ENCODE data around the gene ABCD3.
"Not testable (repeated sequence)": the region's sequence is repeated elsewhere in the genome, so short reads cannot be mapped to it uniquely, and the experiment has no call there.

Gene ABCD3

DNA sequence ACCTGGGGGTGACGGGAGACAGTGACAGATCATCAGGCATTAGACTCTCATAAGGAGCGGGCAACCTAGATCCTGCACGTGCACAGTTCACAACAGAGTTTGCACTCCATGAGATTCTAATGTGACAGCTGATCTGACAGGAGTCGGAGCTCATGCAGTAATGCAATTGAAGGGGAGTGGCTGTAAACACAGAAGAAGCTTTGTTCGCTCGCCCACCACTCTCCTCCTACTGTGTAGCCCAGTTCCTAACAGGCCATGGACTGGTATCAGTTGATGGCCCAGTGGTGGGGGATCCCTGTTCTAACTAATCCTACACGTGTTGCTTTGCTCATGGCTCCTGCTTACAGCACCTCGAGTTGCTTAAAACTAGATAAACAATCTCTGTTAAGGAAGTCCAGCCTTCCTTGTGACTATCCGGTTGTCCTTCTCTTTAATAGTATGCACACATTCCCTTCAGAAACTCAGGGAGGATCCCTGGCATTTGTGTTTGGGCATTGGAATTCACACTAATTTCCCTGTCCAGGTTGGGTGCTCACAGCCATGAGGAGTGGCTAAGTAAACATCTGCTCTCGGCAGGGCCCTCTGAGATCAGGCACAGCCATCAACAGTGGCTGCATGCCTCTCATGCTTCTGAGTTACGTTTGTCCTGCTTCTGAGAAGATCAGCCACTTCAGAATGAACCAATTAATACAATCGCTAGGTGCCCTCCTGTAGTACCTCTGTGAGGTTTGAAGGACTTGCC lies 144.5 kb downstream of the ABCD3 start:
- H3K27ac ChIP-seq (ENCODE audit: extremely low read depth, low read depth, low read length), result no peak overlapping the region
- ChIA-PET POLR2A (interaction anchor here (1.2 kb wide), 1 partner anchor 12 kb away, joined by 3 read pairs; no protein-coding TSS in a partner anchor), CTCF (no interaction called here)
- no peak overlapping the region for H3K4me3 ChIP-seq (ENCODE audit: low read depth, low read length)
- no peaks in the 10 kb centered on the region for H3K4me1 ChIP-seq (ENCODE audit: control insufficient read depth, insufficient read depth, low read length)
- TF ChIP-seq ZFHX2 (tag by site-specific recombination; conservative IDR thresholded peaks at IDR 0.05) (peak; percentile 28; the same call in 1 of the 2 replicates), ZNF610 (tag by site-specific recombination; IDR thresholded peaks at IDR 0.05; ENCODE audit: borderline replicate concordance) (peak; percentile 59; the same call in 1 of the 2 replicates), EGR2 (tag by site-specific recombination; IDR thresholded peaks at IDR 0.05; ENCODE audit: low read depth) (peak; percentile 75), ZNF555 (tag by site-specific recombination; conservative IDR thresholded peaks at IDR 0.05) (no peak), ZNF791 (tag by site-specific recombination; IDR thresholded peaks at IDR 0.05) (no peak), ZBTB17 (tag by site-specific recombination; IDR thresholded peaks at IDR 0.05) (peak; percentile 55; the same call in 1 of the 2 replicates)
- TF ChIP-seq, protein P1, sequence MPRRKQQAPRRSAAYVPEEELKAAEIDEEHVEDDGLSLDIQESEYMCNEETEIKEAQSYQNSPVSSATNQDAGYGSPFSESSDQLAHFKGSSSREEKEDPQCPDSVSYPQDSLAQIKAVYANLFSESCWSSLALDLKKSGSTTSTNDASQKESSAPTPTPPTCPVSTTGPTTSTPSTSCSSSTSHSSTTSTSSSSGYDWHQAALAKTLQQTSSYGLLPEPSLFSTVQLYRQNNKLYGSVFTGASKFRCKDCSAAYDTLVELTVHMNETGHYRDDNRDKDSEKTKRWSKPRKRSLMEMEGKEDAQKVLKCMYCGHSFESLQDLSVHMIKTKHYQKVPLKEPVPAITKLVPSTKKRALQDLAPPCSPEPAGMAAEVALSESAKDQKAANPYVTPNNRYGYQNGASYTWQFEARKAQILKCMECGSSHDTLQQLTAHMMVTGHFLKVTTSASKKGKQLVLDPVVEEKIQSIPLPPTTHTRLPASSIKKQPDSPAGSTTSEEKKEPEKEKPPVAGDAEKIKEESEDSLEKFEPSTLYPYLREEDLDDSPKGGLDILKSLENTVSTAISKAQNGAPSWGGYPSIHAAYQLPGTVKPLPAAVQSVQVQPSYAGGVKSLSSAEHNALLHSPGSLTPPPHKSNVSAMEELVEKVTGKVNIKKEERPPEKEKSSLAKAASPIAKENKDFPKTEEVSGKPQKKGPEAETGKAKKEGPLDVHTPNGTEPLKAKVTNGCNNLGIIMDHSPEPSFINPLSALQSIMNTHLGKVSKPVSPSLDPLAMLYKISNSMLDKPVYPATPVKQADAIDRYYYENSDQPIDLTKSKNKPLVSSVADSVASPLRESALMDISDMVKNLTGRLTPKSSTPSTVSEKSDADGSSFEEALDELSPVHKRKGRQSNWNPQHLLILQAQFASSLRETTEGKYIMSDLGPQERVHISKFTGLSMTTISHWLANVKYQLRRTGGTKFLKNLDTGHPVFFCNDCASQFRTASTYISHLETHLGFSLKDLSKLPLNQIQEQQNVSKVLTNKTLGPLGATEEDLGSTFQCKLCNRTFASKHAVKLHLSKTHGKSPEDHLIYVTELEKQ (tag by site-specific recombination; IDR thresholded peaks at IDR 0.05; ENCODE audit: borderline replicate concordance), result no peak
- TF ChIP-seq, protein P2, sequence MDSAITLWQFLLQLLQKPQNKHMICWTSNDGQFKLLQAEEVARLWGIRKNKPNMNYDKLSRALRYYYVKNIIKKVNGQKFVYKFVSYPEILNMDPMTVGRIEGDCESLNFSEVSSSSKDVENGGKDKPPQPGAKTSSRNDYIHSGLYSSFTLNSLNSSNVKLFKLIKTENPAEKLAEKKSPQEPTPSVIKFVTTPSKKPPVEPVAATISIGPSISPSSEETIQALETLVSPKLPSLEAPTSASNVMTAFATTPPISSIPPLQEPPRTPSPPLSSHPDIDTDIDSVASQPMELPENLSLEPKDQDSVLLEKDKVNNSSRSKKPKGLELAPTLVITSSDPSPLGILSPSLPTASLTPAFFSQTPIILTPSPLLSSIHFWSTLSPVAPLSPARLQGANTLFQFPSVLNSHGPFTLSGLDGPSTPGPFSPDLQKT (IDR thresholded peaks at IDR 0.05; ENCODE audit: borderline replicate concordance, low read depth, low read length), result no peak
- no peaks in the 10 kb centered on the region for H3K9me3 ChIP-seq (ENCODE audit: control insufficient read depth, insufficient read depth, low read depth, low read length)
- no peaks in the 10 kb centered on the region for H3K36me3 ChIP-seq (ENCODE audit: control insufficient read depth in 2 of 2, insufficient read depth in 1 of 2, low read length in 2 of 2)

DNA sequence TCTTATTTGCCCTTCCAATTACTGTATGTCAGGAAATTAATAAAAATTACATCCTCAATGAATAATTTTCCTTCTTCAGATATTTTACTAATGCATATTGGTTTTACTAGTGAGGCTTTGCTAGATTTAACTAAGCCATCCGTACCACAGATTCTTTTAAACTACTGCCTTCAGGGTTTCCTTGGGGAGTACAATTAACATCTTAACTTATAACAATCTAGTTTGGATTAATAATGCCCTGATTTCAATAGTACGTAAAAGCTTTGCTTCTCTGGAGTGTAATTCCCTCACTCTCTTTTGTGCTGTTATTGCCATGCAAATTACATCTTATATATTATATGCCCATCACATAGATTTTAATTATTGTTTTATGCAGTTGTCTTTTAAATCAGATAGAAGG lies 147.7 kb downstream of the ABCD3 start:
- Histone ChIP-seq H3K4me1 (ENCODE audit: control insufficient read depth, insufficient read depth, low read length) (no peaks in the 10 kb centered on the region), H3K4me3 (ENCODE audit: low read depth, low read length) (no peak overlapping the region), H3K9me3 (ENCODE audit: control insufficient read depth, insufficient read depth, low read depth, low read length) (no peaks in the 10 kb centered on the region), H3K27ac (ENCODE audit: extremely low read depth, low read depth, low read length) (no peak overlapping the region), H3K36me3 (ENCODE audit: control insufficient read depth in 2 of 2, insufficient read depth in 1 of 2, low read length in 2 of 2) (no peaks in the 10 kb centered on the region)
- ChIA-PET POLR2A (no interaction called here), CTCF (no interaction called here)
- TF ChIP-seq ZFHX2 (tag by site-specific recombination; conservative IDR thresholded peaks at IDR 0.05) (no peak), ZSCAN16 (tag by site-specific recombination; IDR thresholded peaks at IDR 0.05) (no peak), YY2 (tag by site-specific recombination; IDR thresholded peaks at IDR 0.05) (no peak), GLIS1 (tag by site-specific recombination; IDR thresholded peaks at IDR 0.05) (no peak)
- TF ChIP-seq, protein P3, sequence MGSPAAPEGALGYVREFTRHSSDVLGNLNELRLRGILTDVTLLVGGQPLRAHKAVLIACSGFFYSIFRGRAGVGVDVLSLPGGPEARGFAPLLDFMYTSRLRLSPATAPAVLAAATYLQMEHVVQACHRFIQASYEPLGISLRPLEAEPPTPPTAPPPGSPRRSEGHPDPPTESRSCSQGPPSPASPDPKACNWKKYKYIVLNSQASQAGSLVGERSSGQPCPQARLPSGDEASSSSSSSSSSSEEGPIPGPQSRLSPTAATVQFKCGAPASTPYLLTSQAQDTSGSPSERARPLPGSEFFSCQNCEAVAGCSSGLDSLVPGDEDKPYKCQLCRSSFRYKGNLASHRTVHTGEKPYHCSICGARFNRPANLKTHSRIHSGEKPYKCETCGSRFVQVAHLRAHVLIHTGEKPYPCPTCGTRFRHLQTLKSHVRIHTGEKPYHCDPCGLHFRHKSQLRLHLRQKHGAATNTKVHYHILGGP (tag by site-specific recombination; IDR thresholded peaks at IDR 0.05), result no peak

DNA sequence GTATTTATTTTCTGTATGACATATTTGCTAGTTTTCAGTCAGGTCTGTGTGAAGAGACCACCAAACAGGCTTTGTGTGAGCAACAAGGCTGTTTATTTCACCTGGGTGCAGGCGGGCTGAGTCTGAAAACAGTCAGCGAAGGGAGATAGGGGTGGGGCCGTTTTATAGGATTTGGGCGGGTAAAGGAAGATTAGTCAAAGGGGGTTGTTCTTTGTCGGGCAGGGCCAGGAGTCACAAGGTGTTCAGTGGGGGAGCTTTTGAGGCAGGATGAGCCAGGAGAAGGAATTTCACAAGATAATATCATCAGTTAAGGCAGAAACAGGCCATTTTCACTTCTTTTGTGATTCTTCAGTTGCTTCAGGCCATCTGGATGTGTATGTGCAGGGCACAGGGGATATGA lies 148.2 kb downstream of the ABCD3 start:
- H3K9me3 ChIP-seq (ENCODE audit: control insufficient read depth, insufficient read depth, low read depth, low read length); H3K4me3 ChIP-seq (ENCODE audit: low read depth, low read length); H3K27ac ChIP-seq (ENCODE audit: extremely low read depth, low read depth, low read length); H3K36me3 ChIP-seq (ENCODE audit: control insufficient read depth in 2 of 2, insufficient read depth in 1 of 2, low read length in 2 of 2); CTCF ChIA-PET; POLR2A ChIA-PET; H3K4me1 ChIP-seq (ENCODE audit: control insufficient read depth, insufficient read depth, low read length): not testable (repeated sequence)
- peak; percentile 41 for TF ChIP-seq KLF1 (tag by site-specific recombination; IDR thresholded peaks at IDR 0.05)
